H1 (cell line): ENCODE data around the gene SLC35G2. TPM values are rescaled to one million over a fixed set of nuclear protein-coding genes. Genes with fewer than 3 reads are reported as not detected.

Source experiments
- CTCF ChIA-PET: fragments of 300-600 bp; sonication (Branson Sonifier 250); formaldehyde crosslinking; loops from one replicate; lab custom pipeline; 2021; ENCODE audit not compliant: partially characterized antibody; lab: Charles Lee
- POLR2A ChIA-PET: fragments of 300-600 bp; sonication (Branson Sonifier 250); formaldehyde crosslinking; loops from one replicate; lab custom pipeline; 2021; ENCODE audit warnings: inconsistent platforms; ENCODE audit not compliant: partially characterized antibody; lab: Charles Lee
- DNase-seq, 2 experiments: peaks; one replicate each; pipeline versions ENCODE4 v3.0.0 to v3.0.0-alpha.2; 2010 to 2022; ENCODE audit warnings: low spot score in 2 of 2, low read depth in 1 of 2, mixed read lengths in 1 of 2
- FAIRE-seq: peaks from 2 replicates; lab custom pipeline; 2011; peaks lifted over from hg19 to GRCh38; lab: Jason Lieb, UNC
- H2AFZ ChIP-seq: 2 replicates; pipeline ENCODE4 v1.8.1; 2012; ENCODE audit warnings: low read length, inconsistent platforms
- H2AK5ac ChIP-seq: 2 replicates; pipeline ENCODE4 v1.6.1; 2013; ENCODE audit warnings: low read depth, low read length
- H2BK120ac ChIP-seq: replicated peaks from 2 replicates; pipeline ENCODE3; 2013; ENCODE audit warnings: low read depth, low read length, inconsistent platforms
- H2BK12ac ChIP-seq: 2 replicates; pipeline ENCODE4 v1.6.1; 2013; ENCODE audit warnings: low read depth, low read length
- H2BK15ac ChIP-seq: 2 replicates; pipeline ENCODE4 v1.6.1; 2013; ENCODE audit warnings: low read length
- H2BK20ac ChIP-seq: 2 replicates; pipeline ENCODE4 v1.6.1; 2013; ENCODE audit warnings: low read length
- H2BK5ac ChIP-seq: 2 replicates; pipeline ENCODE4 v1.6.1; 2013; ENCODE audit warnings: low read depth, low read length
- H3K14ac ChIP-seq: 2 replicates; pipeline ENCODE4 v1.6.1; 2013; ENCODE audit warnings: inconsistent platforms; ENCODE audit not compliant: insufficient read length
- H3K18ac ChIP-seq: 2 replicates; pipeline ENCODE4 v1.6.1; 2013; ENCODE audit warnings: low read length; ENCODE audit errors: extremely low read depth
- H3K23ac ChIP-seq: 2 replicates; pipeline ENCODE4 v1.6.1; 2013; ENCODE audit warnings: inconsistent platforms; ENCODE audit not compliant: insufficient read length
- H3K23me2 ChIP-seq: 2 replicates; pipeline ENCODE4 v1.6.1; 2013; ENCODE audit warnings: low read depth, low read length
- H3K27ac ChIP-seq: 2 replicates; pipeline ENCODE4 v1.6.1; 2011; ENCODE audit warnings: low read depth, low read length, inconsistent platforms
- H3K27me3 ChIP-seq, 4 experiments: replicated peaks in 1 of 4; 1 replicate in 1 of 4; 2 replicates in 3 of 4; pipeline versions ENCODE4 v1.6.1 to v1.8.1; 2011 to 2013; ENCODE audit warnings: low read length in 3 of 4, mild to moderate bottlenecking in 3 of 4, inconsistent platforms in 2 of 4, mixed read lengths in 2 of 4, moderate library complexity in 1 of 4; ENCODE audit not compliant: control insufficient read depth in 3 of 4, insufficient read depth in 3 of 4; ENCODE audit errors: extremely low read depth in 1 of 4
- H3K36me3 ChIP-seq, 4 experiments: 2 replicates each; pipeline versions ENCODE4 v1.6.1 to v1.8.1; 2011 to 2013; ENCODE audit warnings: mild to moderate bottlenecking in 4 of 4, low read length in 3 of 4, moderate library complexity in 2 of 4, control low read depth in 1 of 4, inconsistent platforms in 1 of 4; ENCODE audit not compliant: insufficient read depth in 4 of 4, control insufficient read depth in 2 of 4
- H3K4ac ChIP-seq: replicated peaks from 2 replicates; pipeline ENCODE3; 2013; ENCODE audit warnings: low read length, low read depth, mixed read lengths, inconsistent platforms; ENCODE audit not compliant: insufficient read length
- H3K4me1 ChIP-seq, 4 experiments: replicated peaks in 1 of 4; 1 replicate in 1 of 4; 2 replicates in 3 of 4; pipeline versions ENCODE4 v1.6.1 to v1.8.1; 2011 to 2013; ENCODE audit warnings: low read length in 3 of 4, inconsistent platforms in 2 of 4, mixed read lengths in 1 of 4; ENCODE audit not compliant: insufficient read depth in 4 of 4, control insufficient read depth in 3 of 4
- H3K4me2 ChIP-seq, 2 experiments: 2 replicates each; pipeline versions ENCODE4 v1.6.1 to v1.8.1; 2011 to 2013; ENCODE audit warnings: low read depth in 2 of 2, low read length in 2 of 2, control low read depth in 1 of 2, inconsistent platforms in 1 of 2, mild to moderate bottlenecking in 1 of 2; ENCODE audit not compliant: insufficient read depth in 1 of 2
- H3K4me3 ChIP-seq, 4 experiments: fragments of 200-600, 300-600 bp in 1 of 4; sonication (generic), shearing (Covaris generic), sonication (Bioruptor Twin) in 1 of 4; 2 replicates each; pipeline versions ENCODE4 v1.5.1 to v1.8.1; 2011 to 2016; ENCODE audit warnings: low read length in 4 of 4, low read depth in 3 of 4, control low read depth in 2 of 4, inconsistent platforms in 2 of 4, mild to moderate bottlenecking in 2 of 4, mixed read lengths in 1 of 4, moderate library complexity in 1 of 4; ENCODE audit not compliant: insufficient read depth in 2 of 4; ENCODE audit errors: extremely low read depth in 1 of 4
- H3K56ac ChIP-seq: replicated peaks from 2 replicates; pipeline ENCODE3; 2013; ENCODE audit warnings: low read depth, mild to moderate bottlenecking, mixed read lengths, low read length, inconsistent platforms; ENCODE audit not compliant: insufficient read length
- H3K79me1 ChIP-seq: 2 replicates; pipeline ENCODE4 v1.6.1; 2013; ENCODE audit warnings: low read depth, low read length, control low read depth
- H3K79me2 ChIP-seq, 2 experiments: 2 replicates each; pipeline versions ENCODE4 v1.6.1 to v1.8.1; 2012 to 2013; ENCODE audit warnings: low read length in 2 of 2, mild to moderate bottlenecking in 2 of 2, inconsistent platforms in 1 of 2; ENCODE audit not compliant: insufficient read depth in 2 of 2, control insufficient read depth in 1 of 2
- H3K9ac ChIP-seq, 4 experiments: replicated peaks in 1 of 4; 1 replicate in 1 of 4; 2 replicates in 3 of 4; pipeline versions ENCODE4 v1.6.1 to v1.8.1; 2011 to 2013; ENCODE audit warnings: low read depth in 3 of 4, low read length in 3 of 4, control low read depth in 2 of 4, mild to moderate bottlenecking in 2 of 4, moderate library complexity in 2 of 4, inconsistent platforms in 1 of 4; ENCODE audit errors: extremely low read depth in 1 of 4
- H3K9me3 ChIP-seq, 2 experiments: 2 replicates each; pipeline versions ENCODE4 v1.6.1 to v1.8.1; 2012 to 2013; ENCODE audit warnings: mild to moderate bottlenecking in 2 of 2, moderate library complexity in 2 of 2, control low read depth in 1 of 2, inconsistent platforms in 1 of 2, low read depth in 1 of 2, low read length in 1 of 2, mixed read lengths in 1 of 2; ENCODE audit not compliant: insufficient read depth in 2 of 2
- H4K20me1 ChIP-seq, 2 experiments: replicated peaks in 1 of 2; 2 replicates each; pipeline versions ENCODE3 to v1.8.1; 2011 to 2013; ENCODE audit warnings: inconsistent platforms in 2 of 2, low read length in 2 of 2, mild to moderate bottlenecking in 1 of 2; ENCODE audit not compliant: insufficient read depth in 2 of 2, control insufficient read depth in 1 of 2
- H4K5ac ChIP-seq: 2 replicates; pipeline ENCODE4 v1.6.1; 2013; ENCODE audit warnings: low read length, low read depth, mixed read lengths, inconsistent platforms; ENCODE audit not compliant: insufficient read length
- H4K8ac ChIP-seq: 2 replicates; pipeline ENCODE4 v1.8.0; 2013; ENCODE audit warnings: mild to moderate bottlenecking, moderate library complexity, low read length, inconsistent platforms; ENCODE audit not compliant: insufficient read depth; ENCODE audit errors: extremely low read depth
- H4K91ac ChIP-seq: replicated peaks from 2 replicates; pipeline ENCODE3; 2013; ENCODE audit warnings: low read length, mixed read lengths, inconsistent platforms; ENCODE audit not compliant: insufficient read length
- ATF3 ChIP-seq: IDR thresholded peaks from 2 replicates; pipeline ENCODE4 v1.6.1; 2011; ENCODE audit warnings: low read depth, mild to moderate bottlenecking, low read length; ENCODE audit not compliant: insufficient read depth
- USF2 ChIP-seq: IDR thresholded peaks from 2 replicates; pipeline ENCODE4 v1.6.1; 2011; ENCODE audit warnings: low read length, improper control_type of control experiment
- WGBS, 2 experiments: shearing (Covaris generic) in 1 of 2; methylation state at CpG; one replicate each; pipeline versions ENCODE4 v1.1.6 to v1.1.7; 2013 to 2015; ENCODE audit warnings: low lambda C conversion rate in 2 of 2, mixed read lengths in 2 of 2, inconsistent platforms in 1 of 2, low coverage in 1 of 2, missing lambda C conversion rate in 1 of 2; ENCODE audit not compliant: insufficient replicate concordance in 2 of 2, insufficient coverage in 1 of 2, insufficient read length in 1 of 2; ENCODE audit errors: extremely low coverage in 1 of 2, missing lambda C conversion rate in 1 of 2; 5-methylcytosine and 5-hydroxymethylcytosine counted together
- polyA plus RNA-seq, 7 experiments: library from polyadenylated mRNA; depleted of rRNA in 3 of 7; stranded (reverse) in 5 of 7; unstranded in 2 of 7; fragments of >200 nt in 5 of 7; fragments of 200-250 nt in 2 of 7; gene quantifications; 1 replicate in 5 of 7; 2 replicates in 1 of 7; 4 replicates in 1 of 7; pipeline versions ENCODE4 v1.2.1 to v1.2.3, GENCODE V29; 2011 to 2013; ENCODE audit warnings: missing spikeins in 2 of 7, mixed read lengths in 2 of 7
- total RNA-seq: library from RNA; stranded (reverse); fragmentation: NEBNext Ultra II Directional; extraction: Animal tissue kit (Norgen Biotek cat#: 25700); gene quantifications from 2 replicates; pipeline ENCODE4 v1.2.1, GENCODE V29; 2021

Gene SLC35G2
- total and polyA plus RNA-seq, 2 of the 8 experiments (the other 6 are each of a cell fraction or from before 2014, with no cell fraction given), result 5.2 to 6.4 TPM

GRCh38 chr3:136898549-136898948, 79.6 kb downstream of the SLC35G2 start:
- peaks cover 2 to 13% (median 7%) of the 10 kb centered on the region in 4 experiments; a peak in 5 of 7 replicates for H3K4me1 ChIP-seq
- peaks cover 0 to 2% (median 0%) of the 10 kb centered on the region in 4 experiments; a peak in 2 of 8 replicates for H3K36me3 ChIP-seq
- no peak overlapping the region for H3K27ac ChIP-seq
- H3K9me3 ChIP-seq, result no peaks in the 10 kb centered on the region
- H3K79me2 ChIP-seq, result peaks cover 5 to 94% of the 10 kb centered on the region in 2 experiments; a peak in 3 of 4 replicates
- H3K56ac ChIP-seq, result no peak overlapping the region
- no peak overlapping the region for H2BK120ac ChIP-seq
- 83% methylated on average over 4 of the region's 4 CpGs; no CpG with 5 or more reads in 1 of the 2 experiments for WGBS, 2 experiments
- no peak overlapping the region for H3K23ac ChIP-seq
- no peak overlapping the region for H4K91ac ChIP-seq
- no peak overlapping the region for H4K8ac ChIP-seq
- CTCF ChIA-PET, result interaction anchor here (0.6 to 1.5 kb wide), 3 partner anchors 14 to 696 kb away, joined by 3 to 4 read pairs (median 4); no protein-coding TSS in a partner anchor
- H3K79me1 ChIP-seq, result no peaks in the 10 kb centered on the region
- H4K20me1 ChIP-seq, result peaks cover 0 to 5% of the 10 kb centered on the region in 2 experiments
- H3K4me3 ChIP-seq, result no peak overlapping the region
- TF ChIP-seq USF2, result no peak
- no peak for TF ChIP-seq ATF3
- H3K14ac ChIP-seq, result no peak overlapping the region
- no peak overlapping the region for H4K5ac ChIP-seq
- H3K18ac ChIP-seq, result no peak overlapping the region
- H2BK5ac ChIP-seq, result no peak overlapping the region
- POLR2A ChIA-PET, result interaction anchor here (1.5 to 1.6 kb wide), 2 partner anchors 11 to 35 kb away, joined by 3 read pairs; no protein-coding TSS in a partner anchor
- DNase-seq (no peak), FAIRE-seq (no peak)
- H3K23me2 ChIP-seq, result no peaks in the 10 kb centered on the region
- no peak overlapping the region for H3K4me2 ChIP-seq
- H2BK12ac ChIP-seq, result no peak overlapping the region
- H2AFZ ChIP-seq, result no peak overlapping the region
- H2BK20ac ChIP-seq, result no peak overlapping the region
- peak overlapping the region; percentile 65; the same call in 1 of the 2 replicates for H2BK15ac ChIP-seq
- no peaks in the 10 kb centered on the region for H3K27me3 ChIP-seq
- H3K4ac ChIP-seq, result no peak overlapping the region
- H3K9ac ChIP-seq, result no peak overlapping the region
- H2AK5ac ChIP-seq, result no peak overlapping the region
